Gastroesophageal sphincter (tissue), 4 donors: ENCODE measurements around the gene COQ6. TPM values are rescaled to one million over a fixed set of nuclear protein-coding genes. Genes with fewer than 3 reads are reported as not detected.

Experiments used
- ATAC-seq: fragments of 150-250 bp; one replicate; pipeline ENCODE4 v1.9.1; 2016; ENCODE audit warnings: mild to moderate bottlenecking, moderate library complexity
- H3K27ac ChIP-seq, 4 donors: fragments of 200-600 bp; sonication (generic) in 3 of 4; 1 replicate in 3 of 4; 2 replicates in 1 of 4; pipeline ENCODE4 v1.5.1; 2016 to 2019
- H3K27me3 ChIP-seq: fragments of 200-600 bp; sonication (generic); one replicate; pipeline ENCODE4 v1.5.1; 2019
- H3K36me3 ChIP-seq, 2 donors: fragments of 200-600 bp; sonication (generic); one replicate each; pipeline ENCODE4 v1.5.1; 2019; ENCODE audit warnings: control low read depth in 1 of 2
- H3K4me1 ChIP-seq, 3 donors: fragments of 200-600 bp; sonication (generic); 1 replicate in 2 of 3; 2 replicates in 1 of 3; pipeline ENCODE4 v1.5.1; 2016 to 2019; ENCODE audit warnings: control low read depth in 2 of 3
- H3K4me3 ChIP-seq, 2 donors: fragments of 200-600 bp; sonication (generic); one replicate each; pipeline ENCODE4 v1.5.1; 2019; ENCODE audit warnings: mild to moderate bottlenecking in 1 of 2, moderate library complexity in 1 of 2
- H3K9me3 ChIP-seq, 3 donors: fragments of 200-600 bp; sonication (generic); one replicate each; pipeline ENCODE4 v1.5.1; 2017 to 2019; ENCODE audit warnings: control low read depth in 2 of 3
- EP300 ChIP-seq: sonication (generic); formaldehyde crosslinking; IDR thresholded peaks from one replicate; pipeline ENCODE4 v1.6.1; 2017; ENCODE audit warnings: antibody characterized with exemption, mild to moderate bottlenecking
- POLR2A ChIP-seq, 2 donors: fragments of 450-650 bp; IDR thresholded peaks; one replicate each; pipeline ENCODE4 v1.6.1; 2017; ENCODE audit warnings: antibody characterized with exemption in 2 of 2, mild to moderate bottlenecking in 2 of 2, moderate library complexity in 1 of 2
- POLR2AphosphoS5 ChIP-seq: sonication (generic); formaldehyde crosslinking; IDR thresholded peaks from one replicate; pipeline ENCODE4 v1.6.1; 2017; ENCODE audit warnings: antibody characterized with exemption
- WGBS, 2 donors: methylation state at CpG; one replicate each; pipeline ENCODE4 v1.1.5; 2018; ENCODE audit warnings: low coverage in 1 of 2; 5-methylcytosine and 5-hydroxymethylcytosine counted together
- total RNA-seq, 4 donors: library from RNA; depleted of rRNA; stranded (reverse); fragments of >200 nt; gene quantifications; one replicate each; pipeline ENCODE4 v1.1.0, GENCODE V29; 2016
- TF ChIP-seq, protein P1 (sequence below), 4 experiments: fragments of 200-600 bp in 2 of 4; fragments of 450-650 bp in 2 of 4; sonication (generic) in 1 of 4; IDR thresholded peaks; one replicate each; pipeline ENCODE4 v1.5.1; 2017 to 2019; ENCODE audit warnings: antibody characterized with exemption in 4 of 4, mild to moderate bottlenecking in 2 of 4, moderate library complexity in 2 of 4

COQ6 gene
- 10 to 100 TPM; 28.8 to 41.1 (median 39.0) TPM for total RNA-seq

DNA sequence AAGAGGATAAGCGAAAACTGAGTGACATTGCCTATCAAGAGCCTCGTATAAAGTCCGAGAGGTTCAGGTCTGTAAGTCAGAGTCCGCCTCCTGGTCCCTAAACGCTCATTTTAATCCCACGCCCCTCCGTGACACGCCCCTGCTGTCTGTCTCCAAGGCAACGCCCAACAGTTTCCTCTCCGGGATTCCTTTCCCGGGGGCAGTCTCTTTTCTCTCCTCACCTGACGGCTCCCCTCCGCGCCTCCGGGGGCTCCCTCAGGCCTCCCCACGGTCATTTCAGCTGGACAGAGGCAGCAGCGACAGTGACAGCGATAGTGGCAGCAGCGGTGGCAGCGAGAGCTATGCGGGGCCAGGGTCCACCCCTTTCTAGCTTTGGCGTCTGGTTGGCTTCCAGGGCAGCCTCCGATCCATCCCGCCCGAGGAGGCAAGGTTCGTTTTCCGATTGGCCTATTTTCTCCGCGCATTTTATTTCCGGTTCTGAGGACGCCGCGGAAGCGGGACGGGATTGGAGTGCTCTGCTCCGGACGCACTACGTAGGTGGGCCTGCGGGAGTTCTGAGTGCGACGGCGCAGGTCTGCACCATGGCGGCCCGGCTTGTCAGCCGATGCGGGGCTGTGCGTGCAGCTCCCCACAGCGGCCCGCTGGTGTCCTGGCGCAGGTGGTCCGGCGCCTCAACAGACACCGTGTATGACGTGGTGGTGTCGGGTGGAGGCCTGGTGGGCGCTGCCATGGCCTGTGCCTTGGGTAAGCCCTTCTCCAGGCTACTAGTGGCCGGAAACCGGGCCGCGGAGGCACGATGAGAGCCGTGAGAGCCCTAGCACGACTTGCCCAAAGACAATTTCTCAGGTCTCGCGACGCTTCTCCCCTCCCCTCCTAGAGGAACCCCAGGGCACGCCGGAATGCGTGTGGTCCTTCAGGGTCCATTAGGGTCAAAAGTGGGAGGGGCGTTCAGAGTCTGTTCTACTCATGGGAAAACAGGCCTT is at the start of gene COQ6, which contains the start of gene FAM161B:
COQ6 (plus strand) TSS at position 551 of the 983 bp plus-strand sequence; CDS start at position 582, 31 bp downstream.
FAM161B (minus strand) TSS at position 343 of the 983 bp plus-strand sequence; CDS start at position 275, 68 bp downstream.
- Histone ChIP-seq H3K9me3 (no peaks in the 10 kb centered on the region), H3K4me1 (peaks cover 0 to 22% (median 0%) of the 10 kb centered on the region in 3 donors), H3K4me3 (peak within 1 kb of the TSS; percentile 63 to 89), H3K36me3 (peaks cover 0 to 40% of the 10 kb centered on the region in 2 donors), H3K27ac (peak within 1 kb of the TSS; percentile 80 to 95 (median 90)), H3K27me3 (no peaks in the 10 kb centered on the region)
- ATAC-seq, result peak; percentile 99
- TF ChIP-seq, protein P1, sequence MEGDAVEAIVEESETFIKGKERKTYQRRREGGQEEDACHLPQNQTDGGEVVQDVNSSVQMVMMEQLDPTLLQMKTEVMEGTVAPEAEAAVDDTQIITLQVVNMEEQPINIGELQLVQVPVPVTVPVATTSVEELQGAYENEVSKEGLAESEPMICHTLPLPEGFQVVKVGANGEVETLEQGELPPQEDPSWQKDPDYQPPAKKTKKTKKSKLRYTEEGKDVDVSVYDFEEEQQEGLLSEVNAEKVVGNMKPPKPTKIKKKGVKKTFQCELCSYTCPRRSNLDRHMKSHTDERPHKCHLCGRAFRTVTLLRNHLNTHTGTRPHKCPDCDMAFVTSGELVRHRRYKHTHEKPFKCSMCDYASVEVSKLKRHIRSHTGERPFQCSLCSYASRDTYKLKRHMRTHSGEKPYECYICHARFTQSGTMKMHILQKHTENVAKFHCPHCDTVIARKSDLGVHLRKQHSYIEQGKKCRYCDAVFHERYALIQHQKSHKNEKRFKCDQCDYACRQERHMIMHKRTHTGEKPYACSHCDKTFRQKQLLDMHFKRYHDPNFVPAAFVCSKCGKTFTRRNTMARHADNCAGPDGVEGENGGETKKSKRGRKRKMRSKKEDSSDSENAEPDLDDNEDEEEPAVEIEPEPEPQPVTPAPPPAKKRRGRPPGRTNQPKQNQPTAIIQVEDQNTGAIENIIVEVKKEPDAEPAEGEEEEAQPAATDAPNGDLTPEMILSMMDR (IDR thresholded peaks at IDR 0.05), result peak in 2 of 4 experiments; percentile 9 to 37
- TF ChIP-seq POLR2AphosphoS5, result peak; percentile 77
- peak; percentile 86 to 87 for TF ChIP-seq POLR2A (IDR thresholded peaks at IDR 0.05)
- no peak for TF ChIP-seq EP300
- WGBS, 2 donors, result 0% methylated on average over 2 to 15 of the region's 70 CpGs

DNA sequence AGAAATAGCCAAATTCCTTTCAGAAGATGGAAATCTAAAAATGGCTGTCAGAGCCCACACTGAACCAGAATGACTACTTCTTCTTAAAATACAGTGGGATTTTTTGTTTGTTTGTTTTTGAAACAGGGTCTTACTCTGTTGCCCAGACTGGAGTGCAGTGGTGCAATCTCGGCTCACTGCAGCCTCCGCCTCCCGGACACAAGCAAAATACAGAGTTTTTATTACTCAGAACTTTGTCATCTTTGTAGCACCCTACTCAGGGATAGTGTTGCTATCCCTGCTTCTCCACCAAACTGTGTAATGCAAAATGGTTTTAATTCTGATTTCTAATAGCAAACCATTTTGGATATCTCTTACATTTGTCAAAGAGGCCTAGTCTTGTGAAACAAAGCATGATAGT is 47.1 kb upstream of the COQ6 start:
- TF ChIP-seq POLR2A (IDR thresholded peaks at IDR 0.05) (no peak), POLR2AphosphoS5 (no peak)
- TF ChIP-seq, protein P1 (IDR thresholded peaks at IDR 0.05), result no peak
- no peak for ATAC-seq
- Histone ChIP-seq H3K4me1 (no peaks in the 10 kb centered on the region), H3K9me3 (no peaks in the 10 kb centered on the region), H3K36me3 (peaks cover 7 to 98% of the 10 kb centered on the region in 2 donors), H3K27me3 (no peaks in the 10 kb centered on the region), H3K27ac (no peak overlapping the region), H3K4me3 (no peak overlapping the region)
- 63 to 83% methylated on average over 3 of the region's 3 CpGs for WGBS, 2 donors

GRCh38 chr14:73909681-73910080 is 40.4 kb upstream of the COQ6 start:
- WGBS, 2 donors, result 69 to 100% methylated on average over 1 of the region's 1 CpG
- Histone ChIP-seq H3K27ac (no peak overlapping the region), H3K4me3 (no peak overlapping the region), H3K27me3 (no peaks in the 10 kb centered on the region), H3K4me1 (peaks cover 0 to 10% (median 0%) of the 10 kb centered on the region in 3 donors), H3K36me3 (peaks cover 8 to 99% of the 10 kb centered on the region in 2 donors), H3K9me3 (peaks cover 0 to 5% (median 0%) of the 10 kb centered on the region in 3 donors)
- TF ChIP-seq, protein P1 (IDR thresholded peaks at IDR 0.05), result no peak
- no peak for TF ChIP-seq EP300
- TF ChIP-seq POLR2A (IDR thresholded peaks at IDR 0.05), result no peak
- TF ChIP-seq POLR2AphosphoS5, result no peak
- ATAC-seq, result no peak

- TF ChIP-seq POLR2A (IDR thresholded peaks at IDR 0.05) (no peak), POLR2AphosphoS5 (no peak)
- TF ChIP-seq, protein P1 (IDR thresholded peaks at IDR 0.05), result no peak
- no peak overlapping the region for H3K27ac ChIP-seq
- H3K9me3 ChIP-seq, result peaks cover 0 to 5% (median 0%) of the 10 kb centered on the region in 3 donors
- no peak for ATAC-seq
- no peak overlapping the region for H3K4me3 ChIP-seq
- no peaks in the 10 kb centered on the region for H3K27me3 ChIP-seq
- 35 to 42% methylated on average over 3 of the region's 3 CpGs for WGBS, 2 donors
- H3K36me3 ChIP-seq, result peaks cover 0 to 92% of the 10 kb centered on the region in 2 donors
- peaks cover 0 to 16% (median 0%) of the 10 kb centered on the region in 3 donors for H3K4me1 ChIP-seq
Measured at GRCh38 chr14:73913256-73913655, 36.8 kb upstream of the COQ6 start.
